Liver (tissue), 9 donors: ENCODE results near the gene SCGB1D4. TPM values are rescaled to one million over a fixed set of nuclear protein-coding genes. Genes with fewer than 3 reads are reported as not detected.

Source experiments
- DNase-seq: peaks from one replicate; pipeline ENCODE4 v3.0.0-alpha.2; 2017; ENCODE audit warnings: low spot score
- H3K27ac ChIP-seq, 2 donors: one replicate each; pipeline ENCODE4 v1.7.0; 2013; ENCODE audit warnings: inconsistent platforms in 2 of 2, low read length in 2 of 2, control low read depth in 1 of 2, low read depth in 1 of 2, mild to moderate bottlenecking in 1 of 2
- H3K27me3 ChIP-seq, 4 donors: one replicate each; pipeline versions ENCODE4 v1.6.1 to v1.7.0; 2013; ENCODE audit warnings: low read length in 3 of 4, inconsistent platforms in 1 of 4, mild to moderate bottlenecking in 1 of 4, moderate library complexity in 1 of 4; ENCODE audit not compliant: control insufficient read depth in 4 of 4, insufficient read depth in 4 of 4
- H3K36me3 ChIP-seq, 4 donors: one replicate each; pipeline versions ENCODE4 v1.6.1 to v1.7.0; 2013; ENCODE audit warnings: low read length in 3 of 4, mild to moderate bottlenecking in 3 of 4, low read depth in 1 of 4, moderate library complexity in 1 of 4; ENCODE audit not compliant: control insufficient read depth in 4 of 4, insufficient read depth in 3 of 4
- H3K4me1 ChIP-seq, 4 donors: one replicate each; pipeline versions ENCODE4 v1.6.1 to v1.7.0; 2013; ENCODE audit warnings: low read length in 3 of 4, mild to moderate bottlenecking in 3 of 4, moderate library complexity in 1 of 4; ENCODE audit not compliant: control insufficient read depth in 4 of 4, insufficient read depth in 4 of 4
- H3K4me3 ChIP-seq, 3 donors: one replicate each; pipeline versions ENCODE4 v1.6.1 to v1.7.0; 2013; ENCODE audit warnings: low read length in 3 of 3, control low read depth in 1 of 3, low read depth in 1 of 3, mild to moderate bottlenecking in 1 of 3
- H3K9ac ChIP-seq, 2 donors: one replicate each; pipeline ENCODE4 v1.7.0; 2013; ENCODE audit warnings: low read length in 2 of 2, mild to moderate bottlenecking in 2 of 2, moderate library complexity in 2 of 2, control low read depth in 1 of 2, low read depth in 1 of 2
- H3K9me3 ChIP-seq, 4 donors: one replicate each; pipeline versions ENCODE4 v1.6.1 to v1.7.0; 2013; ENCODE audit warnings: low read length in 3 of 4; ENCODE audit not compliant: control insufficient read depth in 4 of 4
- EGR1 ChIP-seq, 2 donors: IDR thresholded peaks; 2 replicates each; pipeline ENCODE4 v1.6.1; 2016 to 2018; ENCODE audit warnings: antibody characterized with exemption in 2 of 2, low read depth in 2 of 2
- FOXA2 ChIP-seq: IDR thresholded peaks from 2 replicates; pipeline ENCODE4 v1.6.1; 2016; ENCODE audit warnings: antibody characterized with exemption
- GABPA ChIP-seq, 2 donors: IDR thresholded peaks in 1 of 2; conservative IDR thresholded peaks in 1 of 2; 2 replicates each; pipeline ENCODE4 v1.6.1; 2016; ENCODE audit warnings: antibody characterized with exemption in 2 of 2, mild to moderate bottlenecking in 1 of 2, moderate library complexity in 1 of 2
- HNF4A ChIP-seq, 2 donors: conservative IDR thresholded peaks; 2 replicates each; pipeline ENCODE4 v1.6.1; 2016; ENCODE audit warnings: antibody characterized with exemption in 2 of 2, mild to moderate bottlenecking in 2 of 2
- HNF4G ChIP-seq: IDR thresholded peaks from 2 replicates; pipeline ENCODE4 v1.6.1; 2016; ENCODE audit warnings: antibody characterized with exemption
- JUND ChIP-seq, 2 donors: IDR thresholded peaks; 2 replicates each; pipeline ENCODE4 v1.6.1; 2016; ENCODE audit warnings: antibody characterized with exemption in 2 of 2
- NR2F2 ChIP-seq: IDR thresholded peaks from 2 replicates; pipeline ENCODE4 v1.6.1; 2016; ENCODE audit warnings: antibody characterized with exemption
- RXRA ChIP-seq, 2 donors: IDR thresholded peaks; 2 replicates each; pipeline ENCODE4 v1.6.1; 2017 to 2018; ENCODE audit warnings: antibody characterized with exemption in 2 of 2, mild to moderate bottlenecking in 1 of 2
- YY1 ChIP-seq: IDR thresholded peaks from 2 replicates; pipeline ENCODE4 v1.6.1; 2016; ENCODE audit warnings: antibody characterized with exemption, mild to moderate bottlenecking
- WGBS: extraction: QIAGEN DNeasy Blood & Tissue Kit; methylation state at CpG from one replicate; pipeline ENCODE4 v1.1.7; 2013; 5-methylcytosine and 5-hydroxymethylcytosine counted together
- polyA plus RNA-seq, 2 donors: library from polyadenylated mRNA; stranded (reverse) in 1 of 2; unstranded in 1 of 2; fragments of 200-250 nt in 1 of 2; fragments of >200 nt in 1 of 2; fragmentation: Nextera tagmentation in 1 of 2; extraction: Ambion mirVana in 1 of 2; gene quantifications; one replicate each; pipeline versions ENCODE4 v1.2.1 to v1.2.3, GENCODE V29; 2013 to 2015
- total RNA-seq, 2 donors: library from RNA; depleted of rRNA; stranded (reverse); fragments of >200 nt; gene quantifications; one replicate each; pipeline ENCODE4 v1.2.3, GENCODE V29; 2014
- TF ChIP-seq, protein P1 (sequence below): IDR thresholded peaks from 2 replicates; pipeline ENCODE4 v1.6.1; 2016; ENCODE audit warnings: antibody characterized with exemption, mild to moderate bottlenecking
- TF ChIP-seq, protein P2 (sequence below): fragments of 150-350 bp; IDR thresholded peaks from 2 replicates; pipeline ENCODE4 v1.5.1; 2017; ENCODE audit warnings: improper control_type of control experiment, low read depth, low read length; ENCODE audit not compliant: missing input control
- TF ChIP-seq, protein P3 (sequence below): IDR thresholded peaks from 2 replicates; pipeline ENCODE4 v1.6.1; 2016; ENCODE audit warnings: antibody characterized with exemption
- TF ChIP-seq, protein P4 (sequence below): IDR thresholded peaks from 2 replicates; pipeline ENCODE4 v1.6.1; 2016; ENCODE audit warnings: antibody characterized with exemption
- donor health status: healthy.
- donor health status: healthy.
- donor health status: healthy.
- donor health status: healthy.
- donor health status: healthy.

SCGB1D4 gene
- total and polyA plus RNA-seq, 4 donors: not detected

DNA sequence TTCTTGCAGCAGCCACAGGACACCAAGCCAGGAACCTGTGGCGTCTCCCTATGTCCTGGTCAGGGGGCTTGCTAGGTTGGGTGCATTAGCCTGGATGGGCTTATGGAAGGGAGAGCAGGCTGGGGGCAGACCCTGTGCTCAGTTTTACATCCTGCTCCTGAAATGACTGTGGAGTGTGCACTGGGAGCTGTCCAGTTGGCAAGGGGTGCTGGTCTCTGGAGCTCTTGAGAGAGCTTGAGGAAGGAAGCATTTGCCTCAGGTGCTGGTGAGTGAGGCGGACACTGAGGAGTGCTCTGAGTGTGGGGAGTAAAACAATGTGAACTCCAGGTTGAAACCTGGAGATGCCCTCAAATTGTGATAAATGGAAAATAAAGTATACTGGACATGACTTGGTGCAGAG, 3.4 kb downstream of the SCGB1D4 start:
- no peak overlapping the region for H3K9ac ChIP-seq
- H3K9me3 ChIP-seq: no peaks in the 10 kb centered on the region
- no peak overlapping the region for H3K4me3 ChIP-seq
- no peaks in the 10 kb centered on the region for H3K36me3 ChIP-seq
- WGBS: 55% methylated on average over 2 of the region's 2 CpGs
- no peak for DNase-seq
- peaks cover 0 to 10% (median 1%) of the 10 kb centered on the region in 4 donors for H3K27me3 ChIP-seq
- TF ChIP-seq NR2F2 (no peak), FOXA2 (no peak), JUND (IDR thresholded peaks at IDR 0.05) (no peak), EGR1 (IDR thresholded peaks at IDR 0.05; ENCODE audit: low read depth in 2 of 2) (no peak)
- TF ChIP-seq, protein P1, sequence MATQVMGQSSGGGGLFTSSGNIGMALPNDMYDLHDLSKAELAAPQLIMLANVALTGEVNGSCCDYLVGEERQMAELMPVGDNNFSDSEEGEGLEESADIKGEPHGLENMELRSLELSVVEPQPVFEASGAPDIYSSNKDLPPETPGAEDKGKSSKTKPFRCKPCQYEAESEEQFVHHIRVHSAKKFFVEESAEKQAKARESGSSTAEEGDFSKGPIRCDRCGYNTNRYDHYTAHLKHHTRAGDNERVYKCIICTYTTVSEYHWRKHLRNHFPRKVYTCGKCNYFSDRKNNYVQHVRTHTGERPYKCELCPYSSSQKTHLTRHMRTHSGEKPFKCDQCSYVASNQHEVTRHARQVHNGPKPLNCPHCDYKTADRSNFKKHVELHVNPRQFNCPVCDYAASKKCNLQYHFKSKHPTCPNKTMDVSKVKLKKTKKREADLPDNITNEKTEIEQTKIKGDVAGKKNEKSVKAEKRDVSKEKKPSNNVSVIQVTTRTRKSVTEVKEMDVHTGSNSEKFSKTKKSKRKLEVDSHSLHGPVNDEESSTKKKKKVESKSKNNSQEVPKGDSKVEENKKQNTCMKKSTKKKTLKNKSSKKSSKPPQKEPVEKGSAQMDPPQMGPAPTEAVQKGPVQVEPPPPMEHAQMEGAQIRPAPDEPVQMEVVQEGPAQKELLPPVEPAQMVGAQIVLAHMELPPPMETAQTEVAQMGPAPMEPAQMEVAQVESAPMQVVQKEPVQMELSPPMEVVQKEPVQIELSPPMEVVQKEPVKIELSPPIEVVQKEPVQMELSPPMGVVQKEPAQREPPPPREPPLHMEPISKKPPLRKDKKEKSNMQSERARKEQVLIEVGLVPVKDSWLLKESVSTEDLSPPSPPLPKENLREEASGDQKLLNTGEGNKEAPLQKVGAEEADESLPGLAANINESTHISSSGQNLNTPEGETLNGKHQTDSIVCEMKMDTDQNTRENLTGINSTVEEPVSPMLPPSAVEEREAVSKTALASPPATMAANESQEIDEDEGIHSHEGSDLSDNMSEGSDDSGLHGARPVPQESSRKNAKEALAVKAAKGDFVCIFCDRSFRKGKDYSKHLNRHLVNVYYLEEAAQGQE: peak; percentile 97
- TF ChIP-seq, protein P2, sequence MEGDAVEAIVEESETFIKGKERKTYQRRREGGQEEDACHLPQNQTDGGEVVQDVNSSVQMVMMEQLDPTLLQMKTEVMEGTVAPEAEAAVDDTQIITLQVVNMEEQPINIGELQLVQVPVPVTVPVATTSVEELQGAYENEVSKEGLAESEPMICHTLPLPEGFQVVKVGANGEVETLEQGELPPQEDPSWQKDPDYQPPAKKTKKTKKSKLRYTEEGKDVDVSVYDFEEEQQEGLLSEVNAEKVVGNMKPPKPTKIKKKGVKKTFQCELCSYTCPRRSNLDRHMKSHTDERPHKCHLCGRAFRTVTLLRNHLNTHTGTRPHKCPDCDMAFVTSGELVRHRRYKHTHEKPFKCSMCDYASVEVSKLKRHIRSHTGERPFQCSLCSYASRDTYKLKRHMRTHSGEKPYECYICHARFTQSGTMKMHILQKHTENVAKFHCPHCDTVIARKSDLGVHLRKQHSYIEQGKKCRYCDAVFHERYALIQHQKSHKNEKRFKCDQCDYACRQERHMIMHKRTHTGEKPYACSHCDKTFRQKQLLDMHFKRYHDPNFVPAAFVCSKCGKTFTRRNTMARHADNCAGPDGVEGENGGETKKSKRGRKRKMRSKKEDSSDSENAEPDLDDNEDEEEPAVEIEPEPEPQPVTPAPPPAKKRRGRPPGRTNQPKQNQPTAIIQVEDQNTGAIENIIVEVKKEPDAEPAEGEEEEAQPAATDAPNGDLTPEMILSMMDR: no peak
- H3K27ac ChIP-seq: no peak overlapping the region
- H3K4me1 ChIP-seq: no peaks in the 10 kb centered on the region

DNA sequence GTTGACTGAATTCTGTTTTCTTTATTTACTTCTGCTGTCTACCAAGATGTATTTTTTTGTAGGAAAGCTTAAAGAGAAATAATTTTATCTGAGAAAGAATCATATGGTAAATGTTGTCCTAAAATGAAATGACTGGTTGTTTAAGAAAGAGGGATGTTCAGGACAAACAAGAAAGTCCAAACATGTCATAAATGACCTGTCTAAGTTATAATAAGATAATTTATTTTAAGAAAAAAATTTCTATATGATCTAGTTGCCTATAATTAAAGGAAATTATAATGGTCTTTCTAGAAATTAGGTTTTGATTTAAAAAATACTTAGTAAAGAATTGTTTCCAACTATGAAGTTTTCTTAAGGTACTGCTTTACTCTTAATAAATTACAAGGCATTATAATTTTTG, 18.4 kb downstream of the SCGB1D4 start:
- Histone ChIP-seq H3K9me3 (no peaks in the 10 kb centered on the region), H3K36me3 (no peaks in the 10 kb centered on the region)

More for the DNA sequence above, 18.4 kb downstream of the SCGB1D4 start:
- Histone ChIP-seq H3K27ac (no peak overlapping the region), H3K27me3 (no peaks in the 10 kb centered on the region), H3K4me3 (no peak overlapping the region), H3K9ac (no peak overlapping the region), H3K4me1 (no peaks in the 10 kb centered on the region)
- DNase-seq: no peak
- TF ChIP-seq, protein P3, sequence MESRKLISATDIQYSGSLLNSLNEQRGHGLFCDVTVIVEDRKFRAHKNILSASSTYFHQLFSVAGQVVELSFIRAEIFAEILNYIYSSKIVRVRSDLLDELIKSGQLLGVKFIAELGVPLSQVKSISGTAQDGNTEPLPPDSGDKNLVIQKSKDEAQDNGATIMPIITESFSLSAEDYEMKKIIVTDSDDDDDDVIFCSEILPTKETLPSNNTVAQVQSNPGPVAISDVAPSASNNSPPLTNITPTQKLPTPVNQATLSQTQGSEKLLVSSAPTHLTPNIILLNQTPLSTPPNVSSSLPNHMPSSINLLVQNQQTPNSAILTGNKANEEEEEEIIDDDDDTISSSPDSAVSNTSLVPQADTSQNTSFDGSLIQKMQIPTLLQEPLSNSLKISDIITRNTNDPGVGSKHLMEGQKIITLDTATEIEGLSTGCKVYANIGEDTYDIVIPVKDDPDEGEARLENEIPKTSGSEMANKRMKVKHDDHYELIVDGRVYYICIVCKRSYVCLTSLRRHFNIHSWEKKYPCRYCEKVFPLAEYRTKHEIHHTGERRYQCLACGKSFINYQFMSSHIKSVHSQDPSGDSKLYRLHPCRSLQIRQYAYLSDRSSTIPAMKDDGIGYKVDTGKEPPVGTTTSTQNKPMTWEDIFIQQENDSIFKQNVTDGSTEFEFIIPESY: no peak
- TF ChIP-seq YY1 (no peak), RXRA (IDR thresholded peaks at IDR 0.05) (no peak), HNF4G (no peak), JUND (IDR thresholded peaks at IDR 0.05) (no peak), HNF4A (conservative IDR thresholded peaks at IDR 0.05) (no peak), FOXA2 (no peak), GABPA (IDR thresholded peaks at IDR 0.05 in 1 of 2, conservative IDR thresholded peaks at IDR 0.05 in 1 of 2) (no peak)
- TF ChIP-seq, protein P2: no peak
- TF ChIP-seq, protein P4, sequence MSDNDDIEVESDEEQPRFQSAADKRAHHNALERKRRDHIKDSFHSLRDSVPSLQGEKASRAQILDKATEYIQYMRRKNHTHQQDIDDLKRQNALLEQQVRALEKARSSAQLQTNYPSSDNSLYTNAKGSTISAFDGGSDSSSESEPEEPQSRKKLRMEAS: no peak
